DOHH2 (cell line): ENCODE results near the gene GPANK1.

ENCODE experiments used
- EZH2phosphoT487 ChIP-seq: fragments of 200-600 bp; sonication (generic); IDR thresholded peaks from 2 replicates; pipeline ENCODE4 v1.6.1; 2017; ENCODE audit warnings: borderline replicate concordance, mild to moderate bottlenecking, antibody characterized with exemption, low read length, moderate library complexity, mixed read lengths
- TF ChIP-seq, protein P1 (sequence below): fragments of 200-600 bp; sonication (generic); IDR thresholded peaks from one replicate; pipeline ENCODE4 v1.5.1; 2014; ENCODE audit warnings: antibody characterized with exemption, mild to moderate bottlenecking, low read depth, low read length; ENCODE audit not compliant: poor library complexity, severe bottlenecking

DNA sequence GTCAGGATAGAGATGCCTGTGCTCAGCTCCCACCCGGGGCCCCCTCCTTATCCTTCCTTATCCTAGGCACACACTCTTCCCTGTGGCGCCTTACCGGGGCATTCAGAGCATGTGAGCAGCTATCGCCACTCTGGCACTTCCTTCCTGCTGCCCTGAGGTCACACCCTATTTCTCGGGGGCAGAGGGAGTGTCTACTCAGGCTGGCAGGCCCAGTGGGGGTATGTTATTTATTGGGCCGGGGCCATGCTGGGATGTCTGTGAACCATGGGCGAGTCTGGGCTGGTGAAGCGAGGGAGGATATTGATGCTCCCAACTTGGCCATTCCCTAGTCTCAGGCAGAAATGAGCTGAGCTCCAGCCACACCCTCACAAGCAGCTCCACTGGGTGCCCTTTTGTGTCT, 46.4 kb upstream of the GPANK1 start:
- TF ChIP-seq, protein P1, sequence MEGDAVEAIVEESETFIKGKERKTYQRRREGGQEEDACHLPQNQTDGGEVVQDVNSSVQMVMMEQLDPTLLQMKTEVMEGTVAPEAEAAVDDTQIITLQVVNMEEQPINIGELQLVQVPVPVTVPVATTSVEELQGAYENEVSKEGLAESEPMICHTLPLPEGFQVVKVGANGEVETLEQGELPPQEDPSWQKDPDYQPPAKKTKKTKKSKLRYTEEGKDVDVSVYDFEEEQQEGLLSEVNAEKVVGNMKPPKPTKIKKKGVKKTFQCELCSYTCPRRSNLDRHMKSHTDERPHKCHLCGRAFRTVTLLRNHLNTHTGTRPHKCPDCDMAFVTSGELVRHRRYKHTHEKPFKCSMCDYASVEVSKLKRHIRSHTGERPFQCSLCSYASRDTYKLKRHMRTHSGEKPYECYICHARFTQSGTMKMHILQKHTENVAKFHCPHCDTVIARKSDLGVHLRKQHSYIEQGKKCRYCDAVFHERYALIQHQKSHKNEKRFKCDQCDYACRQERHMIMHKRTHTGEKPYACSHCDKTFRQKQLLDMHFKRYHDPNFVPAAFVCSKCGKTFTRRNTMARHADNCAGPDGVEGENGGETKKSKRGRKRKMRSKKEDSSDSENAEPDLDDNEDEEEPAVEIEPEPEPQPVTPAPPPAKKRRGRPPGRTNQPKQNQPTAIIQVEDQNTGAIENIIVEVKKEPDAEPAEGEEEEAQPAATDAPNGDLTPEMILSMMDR = no peak
- TF ChIP-seq EZH2phosphoT487 = no peak
